PC-3 (cell line): ENCODE results near the gene CHMP6. TPM values are rescaled to one million over a fixed set of nuclear protein-coding genes. Genes with fewer than 3 reads are reported as not detected.

ENCODE experiments used
- ATAC-seq: fragments of 200-7000 bp; cut with Tn5 transposase; 2 replicates; pipeline ENCODE4 v1.9.1; 2020; ENCODE audit warnings: mild to moderate bottlenecking, moderate library complexity
- BruUV-seq: library from RNA; stranded (reverse); fragments of 400-500 nt; replicated peaks from 2 replicates; lab custom pipeline; 2021; lab: Mats Ljungman, UMichigan
- CTCF ChIA-PET: fragments of 300-600 bp; sonication (Branson Sonifier 250); formaldehyde crosslinking; loops from one replicate; lab custom pipeline; 2022; ENCODE audit warnings: antibody characterized with exemption; lab: Charles Lee
- POLR2A ChIA-PET: fragments of 300-600 bp; sonication (Branson Sonifier 250); formaldehyde crosslinking; loops from one replicate; lab custom pipeline; 2022; ENCODE audit warnings: antibody characterized with exemption; ENCODE audit not compliant: unreplicated experiment; lab: Charles Lee
- DNase-seq: peaks from one replicate; pipeline ENCODE4 v3.0.0-alpha.2; 2015
- H2AFZ ChIP-seq: fragments of 300-600 bp; sonication (generic); 2 replicates; pipeline ENCODE4 v1.6.0; 2016; ENCODE audit warnings: antibody characterized with exemption, low read length
- H3F3A ChIP-seq: fragments of 300-600 bp; sonication (generic); one replicate; pipeline ENCODE4 v1.6.0; 2017; ENCODE audit warnings: antibody characterized with exemption, low read length, control low read depth, mild to moderate bottlenecking; ENCODE audit not compliant: unreplicated experiment
- H3K27ac ChIP-seq: fragments of 300-600 bp; sonication (generic); 2 replicates; pipeline ENCODE4 v1.5.1; 2016; ENCODE audit warnings: mild to moderate bottlenecking, low read length
- H3K27me3 ChIP-seq: fragments of 300-600 bp; sonication (generic); 2 replicates; pipeline ENCODE4 v1.6.1; 2016; ENCODE audit warnings: low read length, mixed read lengths
- H3K36me3 ChIP-seq: fragments of 300-600 bp; sonication (generic); 2 replicates; pipeline ENCODE4 v1.6.1; 2016; ENCODE audit warnings: low read depth, mixed run types, low read length, mixed read lengths
- H3K4me1 ChIP-seq: fragments of 300-600 bp; sonication (generic); 2 replicates; pipeline ENCODE4 v1.5.1; 2016; ENCODE audit warnings: low read length; ENCODE audit not compliant: insufficient read depth
- H3K4me2 ChIP-seq: fragments of 300-600 bp; sonication (generic); 2 replicates; pipeline ENCODE4 v1.6.0; 2016; ENCODE audit warnings: low read length
- H3K4me3 ChIP-seq: fragments of 300-600 bp; sonication (generic); 2 replicates; pipeline ENCODE4 v1.5.1; 2016; ENCODE audit warnings: mild to moderate bottlenecking, low read length, mixed read lengths
- H3K79me2 ChIP-seq: fragments of 300-600 bp; sonication (generic); 2 replicates; pipeline ENCODE4 v1.6.1; 2017; ENCODE audit warnings: low read length, mixed read lengths
- H3K9ac ChIP-seq: fragments of 300-600 bp; sonication (generic); 2 replicates; pipeline ENCODE4 v1.6.0; 2016; ENCODE audit warnings: mild to moderate bottlenecking, low read length
- H3K9me2 ChIP-seq: fragments of 300-600 bp; sonication (generic); replicated peaks from 2 replicates; pipeline ENCODE4 v1.6.1; 2016; ENCODE audit warnings: mixed run types, low read length, mixed read lengths
- H3K9me3 ChIP-seq: fragments of 300-600 bp; sonication (generic); 2 replicates; pipeline ENCODE4 v1.6.1; 2016; ENCODE audit warnings: low read length, mixed read lengths
- H4K20me1 ChIP-seq: fragments of 300-600 bp; sonication (generic); 2 replicates; pipeline ENCODE4 v1.6.1; 2016; ENCODE audit warnings: low read length, mixed read lengths
- CTCF ChIP-seq: fragments of 300-600 bp; sonication (generic); conservative IDR thresholded peaks from 2 replicates; pipeline ENCODE4 v1.5.1; 2017; ENCODE audit warnings: antibody characterized with exemption, low read depth, mild to moderate bottlenecking, low read length
- EZH2 ChIP-seq: fragments of 300-600 bp; sonication (generic); IDR thresholded peaks from one replicate; pipeline ENCODE4 v1.6.1; 2017; ENCODE audit warnings: antibody characterized with exemption, mild to moderate bottlenecking, low read length; ENCODE audit not compliant: unreplicated experiment
- EZH2phosphoT487 ChIP-seq: fragments of 300-600 bp; sonication (generic); IDR thresholded peaks from 2 replicates; pipeline ENCODE4 v1.6.1; 2018; ENCODE audit warnings: mild to moderate bottlenecking, antibody characterized with exemption, low read length, borderline replicate concordance
- intact Hi-C: fragments of 100-400 bp; cut with micrococcal nuclease; formaldehyde crosslinking; loops from 2 replicates; pipeline ENCODE4 v1.9.0; 2023
- total RNA-seq: library from RNA; depleted of rRNA; stranded (reverse); fragments of >200 nt; gene quantifications from 2 replicates; pipeline ENCODE4 v1.2.3, GENCODE V29; 2014

The CHMP6 gene
- total RNA-seq, 1 experiment from 2014 or later = 26.1 TPM

GRCh38 chr17:81037798-81038733 lies 46.4 kb downstream of the CHMP6 start:
- Histone ChIP-seq H4K20me1 (peaks cover 56% of the 10 kb centered on the region), H3F3A (no peaks in the 10 kb centered on the region), H3K36me3 (peaks cover 3% of the 10 kb centered on the region; the same call in 1 of the 2 replicates), H2AFZ (no peak overlapping the region), H3K27me3 (no peaks in the 10 kb centered on the region), H3K27ac (peak overlapping the region; percentile 77), H3K9me2 (no peaks in the 10 kb centered on the region), H3K79me2 (peaks cover 82% of the 10 kb centered on the region), H3K4me3 (peak overlapping the region; percentile 92), H3K9ac (peak overlapping the region; percentile 25; the same call in 1 of the 2 replicates), H3K4me1 (peaks cover 52% of the 10 kb centered on the region), H3K9me3 (no peaks in the 10 kb centered on the region), H3K4me2 (peak overlapping the region; percentile 91)
- TF ChIP-seq CTCF (no peak), EZH2 (no peak), EZH2phosphoT487 (no peak)
- ChIA-PET CTCF (interaction anchor here (0.6 to 1.8 kb wide), 3 partner anchors 12 to 64 kb away, joined by 3 to 8 read pairs (median 4); no protein-coding TSS in a partner anchor), POLR2A (no interaction called here)
- DNase-seq (no peak), ATAC-seq (no peak)
- intact Hi-C loops = no loop called here
- no TSS peak for BruUV-seq

DNA sequence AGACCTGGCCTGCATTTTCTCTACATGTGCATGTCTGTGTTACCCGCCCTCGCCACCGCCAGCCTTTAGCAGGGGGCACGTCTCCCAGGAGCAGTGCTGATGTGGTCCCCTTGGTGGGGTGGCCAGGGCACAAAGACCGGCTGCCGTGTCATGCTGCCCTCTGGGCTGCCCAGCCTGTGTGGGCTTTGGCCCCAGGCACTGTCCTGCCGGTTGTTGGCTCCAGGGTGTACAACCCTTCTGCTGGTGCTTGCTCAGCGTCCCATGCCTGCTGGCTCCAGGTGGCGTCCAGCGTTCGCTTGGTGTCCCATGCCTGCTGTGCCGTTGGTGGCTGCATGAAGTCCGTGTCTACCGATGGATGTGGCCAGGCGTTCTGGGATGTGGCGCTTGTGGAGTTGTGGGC lies 47.5 kb downstream of the CHMP6 start:
- Histone ChIP-seq H3K79me2 (peaks cover 89% of the 10 kb centered on the region), H3K27ac (no peak overlapping the region), H3K4me1 (peaks cover 56% of the 10 kb centered on the region), H3K36me3 (peaks cover 3% of the 10 kb centered on the region; the same call in 1 of the 2 replicates), H3K9me3 (no peaks in the 10 kb centered on the region), H3F3A (no peaks in the 10 kb centered on the region), H3K9ac (no peak overlapping the region), H4K20me1 (peaks cover 57% of the 10 kb centered on the region), H2AFZ (no peak overlapping the region), H3K27me3 (no peaks in the 10 kb centered on the region), H3K9me2 (no peaks in the 10 kb centered on the region), H3K4me2 (peak overlapping the region; percentile 71; the same call in 1 of the 2 replicates), H3K4me3 (no peak overlapping the region)
- no peak for DNase-seq
- ChIA-PET POLR2A (no interaction called here), CTCF (no interaction called here)
- no peak for ATAC-seq
- TF ChIP-seq CTCF (no peak), EZH2phosphoT487 (no peak), EZH2 (no peak)
- intact Hi-C loops = no loop called here
- no TSS peak for BruUV-seq
